ENCODE measurements around the gene RRP15. TPM values are rescaled to one million over a fixed set of nuclear protein-coding genes. Genes with fewer than 3 reads are reported as not detected.
A peak's percentile ranks its signal among the peaks of the same experiment; 100 is the strongest.

Gene RRP15
- total and polyA plus RNA-seq, 2 donors from 2014 or later = 5.9 to 21.4 TPM

- intact Hi-C loops (cut with DNase I) = no loop called here
Observed at GRCh38 chr1:218368686-218369085, 83.6 kb downstream of the RRP15 start.

DNA sequence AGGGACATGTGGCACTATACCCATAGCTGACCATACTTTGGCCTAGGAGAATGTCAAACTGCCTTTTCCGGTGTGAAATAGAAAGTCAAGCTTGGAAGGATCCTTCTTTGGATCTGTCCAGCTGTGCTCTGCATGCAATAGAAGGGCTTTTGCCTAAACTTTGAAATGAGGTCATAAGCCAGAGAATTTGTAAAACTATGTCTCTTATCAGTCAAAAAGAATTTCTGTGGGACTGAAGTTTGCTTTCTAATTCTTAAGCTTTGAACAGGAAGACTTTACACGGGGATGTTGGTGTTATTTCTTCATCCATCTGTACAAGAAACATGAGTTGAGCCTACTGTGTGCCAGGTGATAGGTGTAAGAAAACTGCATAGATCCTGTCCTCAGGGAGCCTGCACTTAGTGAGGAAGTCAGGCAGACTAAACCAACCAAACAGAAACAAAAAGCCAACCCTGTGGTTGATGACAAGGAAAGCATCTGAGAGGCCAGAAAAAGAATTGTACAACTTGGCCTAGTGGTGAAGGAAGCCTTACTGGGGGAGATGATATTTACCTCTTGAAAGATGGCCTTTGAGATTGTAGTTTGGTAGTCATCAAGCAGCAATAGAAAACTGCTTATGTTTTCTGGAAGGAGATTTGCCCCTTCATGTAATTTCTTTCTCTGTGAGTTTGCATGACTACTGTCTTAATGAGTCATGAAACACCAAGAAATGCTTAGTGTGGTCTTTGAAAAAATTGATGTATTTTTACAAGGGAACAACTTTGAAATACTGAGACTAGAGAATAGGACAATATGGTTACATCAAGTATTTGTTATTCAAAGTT, 84.8 kb downstream of the RRP15 start:
- Histone ChIP-seq H3K36me3 (ENCODE audit: control insufficient read depth in 2 of 3, insufficient read depth in 3 of 3, low read length in 3 of 3) (no peaks in the 10 kb centered on the region), H3K9me3 (ENCODE audit: control insufficient read depth in 2 of 3, insufficient read depth in 1 of 3, low read length in 3 of 3) (no peaks in the 10 kb centered on the region), H3K4me1 (ENCODE audit: control insufficient read depth in 2 of 3, insufficient read depth in 2 of 3, low read depth in 1 of 3, low read length in 3 of 3) (peaks cover 7 to 17% (median 11%) of the 10 kb centered on the region in 3 donors), H3K4me3 (ENCODE audit: low read length in 3 of 3) (no peak overlapping the region), H3K27ac (ENCODE audit: low read depth in 2 of 2, low read length in 2 of 2) (peak overlapping the region in 1 of 2 donors; percentile 2), H3K9ac (ENCODE audit: low read length in 3 of 3) (no peak overlapping the region), H3K27me3 (ENCODE audit: control insufficient read depth, insufficient read depth, low read length) (no peaks in the 10 kb centered on the region)
- FAIRE-seq = no peak
- intact Hi-C loops (cut with DNase I) = no loop called here
- no peak for DNase-seq
- TF ChIP-seq, protein P1, sequence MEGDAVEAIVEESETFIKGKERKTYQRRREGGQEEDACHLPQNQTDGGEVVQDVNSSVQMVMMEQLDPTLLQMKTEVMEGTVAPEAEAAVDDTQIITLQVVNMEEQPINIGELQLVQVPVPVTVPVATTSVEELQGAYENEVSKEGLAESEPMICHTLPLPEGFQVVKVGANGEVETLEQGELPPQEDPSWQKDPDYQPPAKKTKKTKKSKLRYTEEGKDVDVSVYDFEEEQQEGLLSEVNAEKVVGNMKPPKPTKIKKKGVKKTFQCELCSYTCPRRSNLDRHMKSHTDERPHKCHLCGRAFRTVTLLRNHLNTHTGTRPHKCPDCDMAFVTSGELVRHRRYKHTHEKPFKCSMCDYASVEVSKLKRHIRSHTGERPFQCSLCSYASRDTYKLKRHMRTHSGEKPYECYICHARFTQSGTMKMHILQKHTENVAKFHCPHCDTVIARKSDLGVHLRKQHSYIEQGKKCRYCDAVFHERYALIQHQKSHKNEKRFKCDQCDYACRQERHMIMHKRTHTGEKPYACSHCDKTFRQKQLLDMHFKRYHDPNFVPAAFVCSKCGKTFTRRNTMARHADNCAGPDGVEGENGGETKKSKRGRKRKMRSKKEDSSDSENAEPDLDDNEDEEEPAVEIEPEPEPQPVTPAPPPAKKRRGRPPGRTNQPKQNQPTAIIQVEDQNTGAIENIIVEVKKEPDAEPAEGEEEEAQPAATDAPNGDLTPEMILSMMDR (IDR thresholded peaks at IDR 0.05; ENCODE audit: borderline replicate concordance, extremely low read depth, insufficient read depth) = no peak

More at GRCh38 chr1:218368686-218369085, 83.6 kb downstream of the RRP15 start:
- H3K4me3 ChIP-seq (ENCODE audit: low read length in 3 of 3) = no peak overlapping the region
- H3K9ac ChIP-seq (ENCODE audit: low read length in 3 of 3) = no peak overlapping the region
- DNase-seq (no peak), FAIRE-seq (no peak)
- no peak overlapping the region for H3K27ac ChIP-seq (ENCODE audit: low read depth in 2 of 2, low read length in 2 of 2)
- H3K36me3 ChIP-seq (ENCODE audit: control insufficient read depth in 2 of 3, insufficient read depth in 3 of 3, low read length in 3 of 3) = no peaks in the 10 kb centered on the region
- H3K4me1 ChIP-seq (ENCODE audit: control insufficient read depth in 2 of 3, insufficient read depth in 2 of 3, low read depth in 1 of 3, low read length in 3 of 3) = peaks cover 11 to 13% (median 13%) of the 10 kb centered on the region in 3 donors
- no peaks in the 10 kb centered on the region for H3K9me3 ChIP-seq (ENCODE audit: control insufficient read depth in 2 of 3, insufficient read depth in 1 of 3, low read length in 3 of 3)
- TF ChIP-seq, protein P1 (IDR thresholded peaks at IDR 0.05; ENCODE audit: borderline replicate concordance, extremely low read depth, insufficient read depth) = no peak
- H3K27me3 ChIP-seq (ENCODE audit: control insufficient read depth, insufficient read depth, low read length) = no peaks in the 10 kb centered on the region

- Histone ChIP-seq H3K9ac (ENCODE audit: low read length in 3 of 3) (no peak overlapping the region), H3K9me3 (ENCODE audit: control insufficient read depth in 2 of 3, insufficient read depth in 1 of 3, low read length in 3 of 3) (no peaks in the 10 kb centered on the region), H3K27me3 (ENCODE audit: control insufficient read depth, insufficient read depth, low read length) (no peaks in the 10 kb centered on the region), H3K4me3 (ENCODE audit: low read length in 3 of 3) (no peak overlapping the region), H3K4me1 (ENCODE audit: control insufficient read depth in 2 of 3, insufficient read depth in 2 of 3, low read depth in 1 of 3, low read length in 3 of 3) (peaks cover 6 to 16% (median 7%) of the 10 kb centered on the region in 3 donors), H3K36me3 (ENCODE audit: control insufficient read depth in 2 of 3, insufficient read depth in 3 of 3, low read length in 3 of 3) (no peaks in the 10 kb centered on the region), H3K27ac (ENCODE audit: low read depth in 2 of 2, low read length in 2 of 2) (no peak overlapping the region)
- DNase-seq (peak in 2 of 5 donors; percentile 47 to 81), FAIRE-seq (no peak)
- TF ChIP-seq, protein P1 (IDR thresholded peaks at IDR 0.05; ENCODE audit: borderline replicate concordance, extremely low read depth, insufficient read depth) = no peak
- intact Hi-C loops (cut with DNase I) = no loop called here
Observed at GRCh38 chr1:218371927-218372672, 87.0 kb downstream of the RRP15 start.
